Caco-2 (cell line): ENCODE measurements around the gene RHEBL1. TPM values are rescaled to one million over a fixed set of nuclear protein-coding genes. Genes with fewer than 3 reads are reported as not detected.

Source experiments
- BruUV-seq: library from RNA; stranded (reverse); fragments of 400-500 nt; replicated peaks from 2 replicates; lab custom pipeline; 2021; lab: Mats Ljungman, UMichigan
- CTCF ChIA-PET: fragments of 300-600 bp; sonication (Branson Sonifier 250); formaldehyde crosslinking; loops from one replicate; lab custom pipeline; 2022; ENCODE audit warnings: antibody characterized with exemption; lab: Charles Lee
- POLR2A ChIA-PET: fragments of 300-600 bp; sonication (Branson Sonifier 250); formaldehyde crosslinking; loops from one replicate; lab custom pipeline; 2022; ENCODE audit warnings: antibody characterized with exemption; lab: Charles Lee
- DNase-seq, 2 experiments: peaks; one replicate each; pipeline versions ENCODE4 v3.0.0 to v3.0.0-alpha.2; 2020 to 2022
- H3K27me3 ChIP-seq: replicated peaks from 2 replicates; pipeline ENCODE4 v1.6.0; 2011; ENCODE audit warnings: low read length; ENCODE audit not compliant: control insufficient read depth, insufficient read depth
- H3K36me3 ChIP-seq: 2 replicates; pipeline ENCODE4 v1.5.1; 2011; ENCODE audit warnings: low read length; ENCODE audit not compliant: control insufficient read depth, insufficient read depth
- H3K4me1 ChIP-seq: fragments of 250-450 bp; sonication (Bioruptor Pico); 2 replicates; pipeline ENCODE4 v1.5.1; 2020; ENCODE audit warnings: mild to moderate bottlenecking
- H3K4me3 ChIP-seq: 2 replicates; pipeline ENCODE4 v1.5.1; 2011; ENCODE audit warnings: low read depth, mild to moderate bottlenecking, control low read depth, low read length
- H3K9me3 ChIP-seq: fragments of 250-450 bp; sonication (Bioruptor Pico); 2 replicates; pipeline ENCODE4 v1.5.1; 2020; ENCODE audit warnings: mild to moderate bottlenecking, moderate library complexity
- H3K27ac Mint-ChIP-seq: one replicate; pipeline ENCODE4 v1.8.0; 2022; ENCODE audit warnings: mixed read lengths; ENCODE audit not compliant: unreplicated experiment
- H3K27me3 Mint-ChIP-seq: one replicate; pipeline ENCODE4 v1.8.0; 2022; ENCODE audit warnings: mixed read lengths; ENCODE audit not compliant: insufficient read depth, unreplicated experiment
- H3K36me3 Mint-ChIP-seq: one replicate; pipeline ENCODE4 v1.8.0; 2022; ENCODE audit warnings: mild to moderate bottlenecking, mixed read lengths; ENCODE audit not compliant: insufficient read depth, unreplicated experiment
- H3K4me1 Mint-ChIP-seq: one replicate; pipeline ENCODE4 v1.8.0; 2022; ENCODE audit warnings: low read depth, mixed read lengths; ENCODE audit not compliant: unreplicated experiment
- H3K4me3 Mint-ChIP-seq: one replicate; pipeline ENCODE4 v1.8.0; 2022; ENCODE audit warnings: mild to moderate bottlenecking, moderate library complexity, mixed read lengths; ENCODE audit not compliant: unreplicated experiment
- H3K9me3 Mint-ChIP-seq: one replicate; pipeline ENCODE4 v1.8.0; 2022; ENCODE audit warnings: mixed read lengths; ENCODE audit not compliant: unreplicated experiment
- CTCF ChIP-seq, 2 experiments: fragments of 200-600 bp in 1 of 2; IDR thresholded peaks; 1 replicate in 1 of 2; 2 replicates in 1 of 2; pipeline versions ENCODE4 v1.5.1 to v1.8.0; 2011 to 2022; ENCODE audit warnings: antibody characterized with exemption in 1 of 2, control low read depth in 1 of 2, inconsistent platforms in 1 of 2, low read depth in 1 of 2, low read length in 1 of 2, mild to moderate bottlenecking in 1 of 2, moderate library complexity in 1 of 2; ENCODE audit not compliant: insufficient read depth in 1 of 2, severe bottlenecking in 1 of 2, unreplicated experiment in 1 of 2
- intact Hi-C: fragments of 100-400 bp; cut with micrococcal nuclease; formaldehyde crosslinking; loops from one replicate; pipeline ENCODE4 v1.10.0; 2022; ENCODE audit not compliant: unreplicated experiment
- total RNA-seq: library from RNA; stranded (reverse); gene quantifications from 2 replicates; pipeline ENCODE4 v1.2.3, GENCODE V29; 2022

RHEBL1 gene
- total RNA-seq, 1 experiment from 2014 or later = 2.5 TPM

- no peaks in the 10 kb centered on the region for H3K9me3 ChIP-seq
- BruUV-seq = TSS peak; percentile 44
- no peaks in the 10 kb centered on the region for H3K27me3 Mint-ChIP-seq
- H3K36me3 Mint-ChIP-seq = peaks cover 11% of the 10 kb centered on the region
- ChIA-PET POLR2A (no interaction called here), CTCF (no interaction called here)
- no peak for TF ChIP-seq CTCF (IDR thresholded peaks at IDR 0.05; ENCODE audit: insufficient read depth in 1 of 2, low read depth in 1 of 2, low read length in 1 of 2, severe bottlenecking in 1 of 2, unreplicated experiment in 1 of 2)
- H3K27me3 ChIP-seq = no peaks in the 10 kb centered on the region
- no peak for DNase-seq
- peaks cover 17% of the 10 kb centered on the region for H3K4me1 ChIP-seq
- no peaks in the 10 kb centered on the region for H3K36me3 ChIP-seq
- intact Hi-C loops = no loop called here
- H3K4me1 Mint-ChIP-seq = peaks cover 11% of the 10 kb centered on the region
- H3K4me3 ChIP-seq = peak overlapping the region; percentile 91
- peak overlapping the region; percentile 97 for H3K27ac Mint-ChIP-seq
- no peaks in the 10 kb centered on the region for H3K9me3 Mint-ChIP-seq
- H3K4me3 Mint-ChIP-seq = peak overlapping the region; percentile 83
Measured at GRCh38 chr12:49061157-49061650, 8.6 kb downstream of the RHEBL1 start.

GRCh38 chr12:49060237-49061156 lies 9.3 kb downstream of the RHEBL1 start, which contains the start of gene KMT2D:
Gene KMT2D, minus strand, starts transcription at chr12:49060794. Its CDS starts 5,470 bp downstream, at chr12:49055324.
- peaks cover 3% of the 10 kb centered on the region; the same call in 1 of the 2 replicates for H3K36me3 ChIP-seq
- peak within 1 kb of the TSS; percentile 97 for H3K27ac Mint-ChIP-seq
- H3K9me3 ChIP-seq = no peaks in the 10 kb centered on the region
- ChIA-PET CTCF (interaction anchor here (1.0 kb wide), 1 partner anchor 9 kb away, joined by 4 read pairs; the partner anchor contains the start of gene RHEBL1), POLR2A (no interaction called here)
- intact Hi-C loops = no loop called here
- H3K27me3 Mint-ChIP-seq = no peaks in the 10 kb centered on the region
- TSS peak; percentile 43 for BruUV-seq
- H3K27me3 ChIP-seq = no peaks in the 10 kb centered on the region
- H3K9me3 Mint-ChIP-seq = no peaks in the 10 kb centered on the region
- peak in 1 of 2 experiments; percentile 50 for TF ChIP-seq CTCF (IDR thresholded peaks at IDR 0.05; ENCODE audit: insufficient read depth in 1 of 2, low read depth in 1 of 2, low read length in 1 of 2, severe bottlenecking in 1 of 2, unreplicated experiment in 1 of 2)
- H3K4me3 ChIP-seq = peak within 1 kb of the TSS; percentile 91
- H3K4me1 ChIP-seq = peaks cover 17% of the 10 kb centered on the region
- peaks cover 17% of the 10 kb centered on the region for H3K36me3 Mint-ChIP-seq
- DNase-seq = peak; percentile 95
- H3K4me3 Mint-ChIP-seq = peak within 1 kb of the TSS; percentile 83
- peaks cover 16% of the 10 kb centered on the region for H3K4me1 Mint-ChIP-seq
